ENCODE results near the gene FMO1. TPM values are rescaled to one million over a fixed set of nuclear protein-coding genes. Genes with fewer than 3 reads are reported as not detected.
"Not testable (repeated sequence)": the region's sequence is repeated elsewhere in the genome, so short reads cannot be mapped to it uniquely, and the experiment has no call there.

Gene FMO1
- polyA plus RNA-seq, 1 donor from 2014 or later = not detected

DNA sequence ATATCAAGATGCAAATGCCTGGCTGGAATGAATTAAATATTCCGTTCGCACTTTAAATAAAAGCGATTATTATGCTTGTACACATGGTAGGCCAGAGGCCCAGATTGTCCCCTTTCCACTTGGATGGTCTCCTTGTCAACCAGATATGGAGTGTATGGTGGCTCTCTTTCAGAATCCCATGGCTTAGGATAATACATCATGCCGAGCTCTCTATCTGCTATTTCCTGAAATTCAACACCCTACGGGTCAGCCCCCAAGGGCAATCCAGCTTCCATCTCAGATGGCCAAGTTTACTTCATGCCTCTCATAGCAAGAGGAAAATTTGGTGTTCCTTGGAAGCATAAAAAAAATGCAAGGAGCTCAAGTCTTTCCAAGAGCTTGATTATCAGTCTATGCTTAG is 25.4 kb upstream of the FMO1 start:
- no peak overlapping the region for H3K4me3 ChIP-seq (ENCODE audit: low read length)
- no peaks in the 10 kb centered on the region for H3K79me2 ChIP-seq (replicated peaks; ENCODE audit: insufficient read depth, low read length)

DNA sequence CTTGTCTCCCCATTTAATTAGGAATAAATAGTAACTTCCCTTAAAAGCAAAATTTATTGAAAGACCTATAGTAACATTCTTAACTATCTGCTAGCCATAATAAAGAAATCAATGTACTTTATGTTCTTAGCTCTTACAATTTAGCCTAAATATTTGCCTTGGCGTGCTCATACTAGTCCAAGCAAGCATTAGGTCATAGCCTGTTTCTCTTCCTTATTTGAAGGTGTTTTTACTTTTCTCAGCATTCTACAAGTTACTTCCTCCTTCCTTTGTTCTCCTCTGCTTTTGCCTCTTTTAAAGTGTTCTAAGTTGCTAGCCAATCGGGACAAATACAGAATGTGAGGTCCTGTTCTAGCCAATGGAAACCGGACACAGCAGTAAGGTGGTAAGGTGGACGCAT is 24.0 kb upstream of the FMO1 start:
- not testable (repeated sequence) for H3K4me3 ChIP-seq (ENCODE audit: low read length); H3K9ac ChIP-seq (ENCODE audit: low read length); H3K36me3 ChIP-seq (ENCODE audit: insufficient read depth, low read length); H3K9me3 ChIP-seq (ENCODE audit: low read length); H4K20me1 ChIP-seq (ENCODE audit: insufficient read depth); H3K9me2 ChIP-seq (ENCODE audit: insufficient read depth, low read length); H3F3A ChIP-seq (ENCODE audit: insufficient read depth, low read length, poor library complexity, severe bottlenecking); H2AFZ ChIP-seq (ENCODE audit: low read depth, low read length); H3K79me2 ChIP-seq (replicated peaks; ENCODE audit: insufficient read depth, low read length); H3K27me3 ChIP-seq (ENCODE audit: insufficient read depth, low read depth, low read length); H3K4me2 ChIP-seq (ENCODE audit: low read length); H3K27ac ChIP-seq (ENCODE audit: low read length)

More for the DNA sequence above, 25.4 kb upstream of the FMO1 start:
- Histone ChIP-seq H2AFZ (ENCODE audit: low read depth, low read length) (no peak overlapping the region), H3K27ac (ENCODE audit: low read length) (no peak overlapping the region), H3K36me3 (ENCODE audit: insufficient read depth, low read length) (no peaks in the 10 kb centered on the region), H3K9ac (ENCODE audit: low read length) (no peak overlapping the region), H3K9me2 (ENCODE audit: insufficient read depth, low read length) (no peaks in the 10 kb centered on the region), H3F3A (ENCODE audit: insufficient read depth, low read length, poor library complexity, severe bottlenecking) (no peaks in the 10 kb centered on the region), H4K20me1 (ENCODE audit: insufficient read depth) (no peaks in the 10 kb centered on the region), H3K9me3 (ENCODE audit: low read length) (no peaks in the 10 kb centered on the region), H3K27me3 (ENCODE audit: insufficient read depth, low read depth, low read length) (no peaks in the 10 kb centered on the region), H3K4me2 (ENCODE audit: low read length) (no peak overlapping the region)
- no peak for TF ChIP-seq RAD21 (conservative IDR thresholded peaks at IDR 0.05)
- TF ChIP-seq EZH2 (IDR thresholded peaks at IDR 0.05; ENCODE audit: borderline replicate concordance, insufficient read depth, low read length, poor library complexity, severe bottlenecking) = no peak
- TF ChIP-seq, protein P1, sequence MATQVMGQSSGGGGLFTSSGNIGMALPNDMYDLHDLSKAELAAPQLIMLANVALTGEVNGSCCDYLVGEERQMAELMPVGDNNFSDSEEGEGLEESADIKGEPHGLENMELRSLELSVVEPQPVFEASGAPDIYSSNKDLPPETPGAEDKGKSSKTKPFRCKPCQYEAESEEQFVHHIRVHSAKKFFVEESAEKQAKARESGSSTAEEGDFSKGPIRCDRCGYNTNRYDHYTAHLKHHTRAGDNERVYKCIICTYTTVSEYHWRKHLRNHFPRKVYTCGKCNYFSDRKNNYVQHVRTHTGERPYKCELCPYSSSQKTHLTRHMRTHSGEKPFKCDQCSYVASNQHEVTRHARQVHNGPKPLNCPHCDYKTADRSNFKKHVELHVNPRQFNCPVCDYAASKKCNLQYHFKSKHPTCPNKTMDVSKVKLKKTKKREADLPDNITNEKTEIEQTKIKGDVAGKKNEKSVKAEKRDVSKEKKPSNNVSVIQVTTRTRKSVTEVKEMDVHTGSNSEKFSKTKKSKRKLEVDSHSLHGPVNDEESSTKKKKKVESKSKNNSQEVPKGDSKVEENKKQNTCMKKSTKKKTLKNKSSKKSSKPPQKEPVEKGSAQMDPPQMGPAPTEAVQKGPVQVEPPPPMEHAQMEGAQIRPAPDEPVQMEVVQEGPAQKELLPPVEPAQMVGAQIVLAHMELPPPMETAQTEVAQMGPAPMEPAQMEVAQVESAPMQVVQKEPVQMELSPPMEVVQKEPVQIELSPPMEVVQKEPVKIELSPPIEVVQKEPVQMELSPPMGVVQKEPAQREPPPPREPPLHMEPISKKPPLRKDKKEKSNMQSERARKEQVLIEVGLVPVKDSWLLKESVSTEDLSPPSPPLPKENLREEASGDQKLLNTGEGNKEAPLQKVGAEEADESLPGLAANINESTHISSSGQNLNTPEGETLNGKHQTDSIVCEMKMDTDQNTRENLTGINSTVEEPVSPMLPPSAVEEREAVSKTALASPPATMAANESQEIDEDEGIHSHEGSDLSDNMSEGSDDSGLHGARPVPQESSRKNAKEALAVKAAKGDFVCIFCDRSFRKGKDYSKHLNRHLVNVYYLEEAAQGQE (IDR thresholded peaks at IDR 0.05; ENCODE audit: borderline replicate concordance) = no peak
- no peak for TF ChIP-seq EP300 (conservative IDR thresholded peaks at IDR 0.05; ENCODE audit: poor library complexity, severe bottlenecking)
- TF ChIP-seq, protein P2, sequence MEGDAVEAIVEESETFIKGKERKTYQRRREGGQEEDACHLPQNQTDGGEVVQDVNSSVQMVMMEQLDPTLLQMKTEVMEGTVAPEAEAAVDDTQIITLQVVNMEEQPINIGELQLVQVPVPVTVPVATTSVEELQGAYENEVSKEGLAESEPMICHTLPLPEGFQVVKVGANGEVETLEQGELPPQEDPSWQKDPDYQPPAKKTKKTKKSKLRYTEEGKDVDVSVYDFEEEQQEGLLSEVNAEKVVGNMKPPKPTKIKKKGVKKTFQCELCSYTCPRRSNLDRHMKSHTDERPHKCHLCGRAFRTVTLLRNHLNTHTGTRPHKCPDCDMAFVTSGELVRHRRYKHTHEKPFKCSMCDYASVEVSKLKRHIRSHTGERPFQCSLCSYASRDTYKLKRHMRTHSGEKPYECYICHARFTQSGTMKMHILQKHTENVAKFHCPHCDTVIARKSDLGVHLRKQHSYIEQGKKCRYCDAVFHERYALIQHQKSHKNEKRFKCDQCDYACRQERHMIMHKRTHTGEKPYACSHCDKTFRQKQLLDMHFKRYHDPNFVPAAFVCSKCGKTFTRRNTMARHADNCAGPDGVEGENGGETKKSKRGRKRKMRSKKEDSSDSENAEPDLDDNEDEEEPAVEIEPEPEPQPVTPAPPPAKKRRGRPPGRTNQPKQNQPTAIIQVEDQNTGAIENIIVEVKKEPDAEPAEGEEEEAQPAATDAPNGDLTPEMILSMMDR (IDR thresholded peaks at IDR 0.05; ENCODE audit: poor library complexity, severe bottlenecking) = no peak
- TF ChIP-seq POLR2AphosphoS5 (IDR thresholded peaks at IDR 0.05) = no peak
- no peak for TF ChIP-seq SMC3 (conservative IDR thresholded peaks at IDR 0.05; ENCODE audit: poor library complexity)
- no peak for TF ChIP-seq MXI1 (conservative IDR thresholded peaks at IDR 0.05; ENCODE audit: poor library complexity, severe bottlenecking)
- TF ChIP-seq TAF1 (IDR thresholded peaks at IDR 0.05; ENCODE audit: low read depth) = no peak
